GM19438 (cell line): ENCODE measurements around the gene MT1F.

Experiments used
- ATAC-seq: cut with Tn5 transposase; IDR thresholded peaks from one replicate; pipeline ENCODE4 v1.9.1; 2021; ENCODE audit warnings: low read depth; ENCODE audit not compliant: unreplicated experiment

Gene MT1F

DNA sequence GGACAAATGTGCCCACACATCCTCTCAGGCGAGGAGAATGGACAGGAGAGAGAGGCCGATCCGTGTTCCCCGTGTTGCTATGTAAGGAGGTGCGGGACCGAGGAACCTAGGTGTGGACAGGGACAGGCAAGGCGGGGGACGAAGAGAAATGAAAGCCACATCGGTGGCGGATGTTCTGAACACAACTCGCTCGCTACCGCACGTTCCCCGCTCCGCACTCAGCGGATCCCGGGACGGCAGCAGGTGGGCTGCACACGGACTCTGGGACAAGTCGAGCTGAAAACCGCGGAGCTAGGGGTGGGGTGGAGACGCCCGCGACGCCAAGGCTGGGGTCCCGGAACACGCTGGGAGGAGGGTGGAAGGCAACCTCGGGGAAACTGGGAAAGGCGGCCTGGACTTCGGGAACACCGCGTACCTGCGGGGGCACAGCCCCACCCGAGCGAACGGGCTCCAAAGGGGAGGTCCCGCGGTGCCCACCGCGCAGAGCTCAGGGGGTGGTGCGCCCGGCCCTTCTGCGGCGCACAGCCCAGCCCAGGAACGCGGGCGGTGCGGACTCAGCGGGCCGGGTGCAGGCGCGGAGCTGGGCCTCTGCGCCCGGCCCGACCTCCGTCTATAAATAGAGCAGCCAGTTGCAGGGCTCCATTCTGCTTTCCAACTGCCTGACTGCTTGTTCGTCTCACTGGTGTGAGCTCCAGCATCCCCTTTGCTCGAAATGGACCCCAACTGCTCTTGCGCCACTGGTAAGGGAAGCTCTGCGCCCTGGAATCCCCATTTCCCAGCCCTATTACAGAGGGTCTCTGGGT, 32.4 kb upstream of the MT1F start, which contains the start of gene MT1E:
Gene MT1E (plus strand): TSS at position 642 of the 803 bp plus-strand sequence. CDS start 71 bp downstream, at position 713.
- ATAC-seq: no peak

DNA sequence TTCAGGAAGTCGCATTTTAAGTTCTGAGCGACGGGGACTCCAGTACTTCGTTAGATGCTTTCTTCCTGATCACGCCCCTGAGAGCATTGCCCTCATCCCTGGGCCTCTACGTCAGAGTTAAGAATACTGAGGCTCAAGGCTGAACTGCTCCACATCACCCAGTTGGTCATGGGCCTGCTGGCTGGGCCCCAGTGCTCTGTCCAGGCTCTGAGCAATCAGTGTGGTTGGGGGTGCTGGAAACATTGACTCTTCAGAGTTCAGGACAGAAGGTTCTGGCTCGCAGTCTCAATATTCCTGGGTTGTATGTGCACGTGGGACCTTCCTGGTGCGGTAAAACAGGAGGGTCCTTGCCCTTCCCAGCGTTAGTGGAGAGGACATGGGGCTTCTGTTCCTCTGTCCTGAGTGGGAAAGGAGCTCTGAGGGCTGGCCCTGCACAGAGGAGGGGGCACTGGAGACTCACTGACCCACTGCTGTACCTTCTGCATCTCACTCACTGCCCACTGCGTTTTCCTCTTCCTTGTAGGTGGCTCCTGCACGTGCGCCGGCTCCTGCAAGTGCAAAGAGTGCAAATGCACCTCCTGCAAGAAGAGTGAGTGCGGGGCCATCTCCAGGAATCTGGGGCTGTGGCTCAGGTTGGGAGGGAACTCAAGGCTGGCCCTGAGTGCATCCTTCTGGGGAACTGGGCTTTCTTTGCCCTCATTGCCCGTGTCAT, 31.7 kb upstream of the MT1F start:
- no peak for ATAC-seq

- no peak for ATAC-seq
These were observed 31.1 kb upstream of the MT1F start for GRCh38 chr16:56626685-56627084.

- no peak for ATAC-seq
These were observed 29.0 kb upstream of the MT1F start for GRCh38 chr16:56628486-56629350.

GRCh38 chr16:56629531-56629930, 28.2 kb upstream of the MT1F start:
- ATAC-seq: no peak

- ATAC-seq: peak; percentile 77
These were observed 27.6 kb upstream of the MT1F start for GRCh38 chr16:56630134-56630533.

GRCh38 chr16:56631197-56631596, 26.6 kb upstream of the MT1F start:
- no peak for ATAC-seq

DNA sequence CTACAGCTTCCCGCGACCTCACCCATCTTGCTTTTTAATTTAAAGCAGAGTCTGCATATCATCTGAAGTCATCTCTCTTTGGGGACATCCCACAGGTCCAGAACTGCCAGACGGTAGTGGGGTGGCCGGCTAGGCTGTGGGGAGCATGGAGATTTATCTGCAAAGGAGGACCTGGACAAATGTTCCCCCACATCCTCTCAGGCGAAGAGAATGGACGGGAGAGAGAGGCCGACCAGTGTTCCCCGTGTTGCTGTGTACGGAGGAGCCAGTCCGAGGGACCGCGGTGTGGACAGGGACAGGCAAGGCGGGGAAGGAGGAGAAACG, 26.0 kb upstream of the MT1F start:
- no peak for ATAC-seq

GRCh38 chr16:56632156-56632847, 25.5 kb upstream of the MT1F start, which contains the start of gene MT1M:
Gene MT1M, plus strand, starts transcription at chr16:56632659. Its CDS starts 73 bp downstream, at chr16:56632732.
- no peak for ATAC-seq

DNA sequence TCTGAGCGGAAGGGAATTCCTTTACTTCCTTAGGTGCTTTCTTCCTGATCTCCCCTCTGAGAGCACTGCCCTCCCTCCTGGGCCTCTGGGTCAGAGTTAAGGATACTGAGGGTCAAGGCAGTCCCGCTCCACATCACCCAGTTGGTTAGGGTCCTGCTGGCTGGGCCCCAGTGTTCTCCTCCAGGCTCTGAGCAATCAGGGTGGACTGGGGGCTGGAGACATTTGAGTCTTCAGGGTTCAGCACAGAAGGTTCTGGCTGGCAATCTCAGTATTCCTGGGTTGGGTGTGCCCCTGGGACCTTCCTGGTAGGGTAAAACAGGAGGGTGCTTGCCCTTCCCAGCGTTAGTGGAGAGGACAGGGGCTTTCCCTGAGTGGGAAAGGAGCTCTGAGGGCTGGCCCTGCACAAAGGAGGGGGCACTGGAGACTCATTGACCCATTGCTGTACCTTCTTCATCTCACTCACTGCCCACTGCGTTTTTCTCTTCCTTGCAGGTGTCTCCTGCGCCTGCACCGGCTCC, 24.9 kb upstream of the MT1F start:
- no peak for ATAC-seq

DNA sequence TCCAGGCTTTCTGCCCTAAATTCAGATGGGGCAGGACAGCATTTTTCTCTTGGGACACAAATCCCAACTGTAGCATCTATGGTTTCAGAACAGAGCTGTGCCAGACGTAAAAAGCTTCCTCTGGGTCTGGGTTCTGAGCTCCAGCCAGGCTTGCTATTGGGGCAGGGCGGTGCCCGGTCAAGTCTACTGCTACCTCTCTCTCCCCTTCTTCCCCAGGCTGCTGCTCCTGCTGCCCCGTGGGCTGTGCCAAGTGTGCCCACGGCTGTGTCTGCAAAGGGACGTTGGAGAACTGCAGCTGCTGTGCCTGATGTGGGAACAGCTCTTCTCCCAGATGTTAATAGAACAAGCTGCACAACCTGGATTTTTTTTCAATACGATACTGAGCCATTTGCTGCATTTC, 24.2 kb upstream of the MT1F start:
- no peak for ATAC-seq

- ATAC-seq: no peak
These were observed 22.9 kb upstream of the MT1F start for GRCh38 chr16:56634715-56635440.

DNA sequence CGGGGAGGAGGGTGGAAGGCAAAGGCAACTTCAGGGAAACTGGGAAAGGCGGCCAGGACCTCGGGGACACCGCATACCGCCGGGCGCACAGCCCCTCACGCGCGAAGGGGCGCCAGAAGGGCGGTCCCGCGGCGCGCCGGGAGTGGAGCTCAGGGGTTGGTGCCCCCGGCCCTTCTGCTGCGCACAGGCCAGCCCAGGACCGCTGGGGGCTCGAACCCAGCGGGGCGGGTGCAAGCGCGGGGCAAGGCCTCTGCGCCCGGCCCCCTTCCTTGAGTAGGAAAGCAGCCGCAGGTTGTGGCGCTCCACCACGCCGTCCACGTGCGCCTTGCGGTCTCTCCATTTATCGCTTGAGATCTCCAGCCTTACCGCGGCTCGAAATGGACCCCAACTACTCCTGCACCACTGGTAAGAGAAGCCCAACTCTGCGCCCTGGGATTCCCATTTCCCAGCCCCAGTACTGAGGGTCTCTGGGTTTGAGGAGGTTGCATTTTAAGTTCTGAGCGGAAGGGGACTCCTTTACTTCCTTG, 22.3 kb upstream of the MT1F start:
- ATAC-seq: no peak

DNA sequence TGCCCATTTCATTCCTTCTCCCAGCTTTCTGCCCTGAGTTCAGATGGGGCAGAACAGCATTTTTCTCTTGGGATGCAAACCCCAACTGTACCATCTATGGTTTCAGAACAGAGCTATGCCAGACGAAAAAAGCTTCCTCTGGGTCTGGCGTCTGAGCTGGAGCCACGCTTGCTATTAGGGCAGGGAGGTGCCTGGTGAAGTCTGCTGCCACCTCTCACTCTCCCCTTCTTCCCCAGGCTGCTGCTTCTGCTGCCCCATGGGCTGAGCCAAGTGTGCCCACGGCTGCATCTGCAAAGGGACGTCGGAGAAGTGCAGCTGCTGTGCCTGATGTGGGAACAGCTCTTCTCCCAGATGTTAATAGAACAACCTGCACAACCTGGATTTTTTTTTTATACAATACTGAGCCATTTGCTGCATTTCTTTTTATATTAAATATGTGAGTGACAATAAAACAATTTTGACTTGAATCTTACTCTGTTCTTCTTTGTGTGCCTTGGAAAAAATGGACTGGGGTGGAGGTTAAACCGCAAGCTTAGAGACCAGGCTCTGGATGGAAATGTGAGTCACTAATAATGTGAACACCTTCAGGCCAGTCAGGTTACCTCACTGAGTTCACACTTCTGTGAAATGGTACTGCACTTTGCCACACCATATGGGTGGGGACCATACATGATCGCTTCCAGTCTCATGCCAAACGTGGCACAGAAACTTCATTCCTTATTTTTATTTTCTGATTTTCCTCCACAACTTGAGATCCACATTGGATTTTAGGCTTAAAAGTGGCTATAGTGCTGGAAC, 20.9 kb upstream of the MT1F start:
- ATAC-seq: no peak

- no peak for ATAC-seq
These were observed 19.7 kb upstream of the MT1F start, which contains the start of gene MT1A for GRCh38 chr16:56637814-56638750. Gene MT1A, plus strand, starts transcription at chr16:56638666. Its CDS starts 73 bp downstream, at chr16:56638739.

DNA sequence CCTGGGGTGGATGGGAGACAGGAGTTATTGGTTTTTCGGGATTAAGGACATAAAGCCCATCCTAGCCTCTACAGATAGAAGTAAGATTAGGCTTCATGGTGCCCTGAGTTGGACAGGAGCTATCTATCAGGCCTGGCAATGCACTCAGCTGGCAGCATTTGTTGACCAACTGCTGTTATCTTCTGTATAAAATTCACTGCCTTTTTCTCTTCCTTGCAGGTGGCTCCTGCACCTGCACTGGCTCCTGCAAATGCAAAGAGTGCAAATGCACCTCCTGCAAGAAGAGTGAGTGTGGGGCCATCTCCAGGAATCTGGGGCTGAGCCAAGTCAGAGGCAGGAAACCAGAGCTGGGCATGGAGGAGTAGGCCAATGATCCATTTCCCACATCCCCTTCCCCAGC, 18.7 kb upstream of the MT1F start:
- ATAC-seq: no peak

DNA sequence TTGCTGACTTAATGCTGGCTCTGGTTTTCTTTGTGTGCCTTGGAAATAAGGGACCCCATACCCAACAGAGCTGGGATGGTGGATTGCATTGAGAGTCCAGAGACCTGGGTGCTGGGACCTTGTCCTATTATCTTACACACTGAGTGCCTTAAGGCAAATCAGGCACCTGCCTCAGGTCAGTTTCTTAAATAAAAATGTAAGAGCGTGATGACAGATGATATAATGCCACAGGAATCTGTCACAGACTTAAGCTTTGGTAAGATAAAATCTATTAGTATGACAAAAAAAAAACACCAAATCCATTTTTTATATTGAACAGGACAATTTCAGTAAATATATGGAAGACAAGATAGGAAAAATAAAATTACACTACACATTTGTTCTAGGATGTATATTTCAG, 17.7 kb upstream of the MT1F start:
- ATAC-seq: no peak
